GM21786 (cell line): ENCODE data around the gene PAK1.

Experiments
- ATAC-seq: cut with Tn5 transposase; IDR thresholded peaks from one replicate; pipeline ENCODE4 v1.9.1; 2021; ENCODE audit not compliant: unreplicated experiment

The PAK1 gene

DNA sequence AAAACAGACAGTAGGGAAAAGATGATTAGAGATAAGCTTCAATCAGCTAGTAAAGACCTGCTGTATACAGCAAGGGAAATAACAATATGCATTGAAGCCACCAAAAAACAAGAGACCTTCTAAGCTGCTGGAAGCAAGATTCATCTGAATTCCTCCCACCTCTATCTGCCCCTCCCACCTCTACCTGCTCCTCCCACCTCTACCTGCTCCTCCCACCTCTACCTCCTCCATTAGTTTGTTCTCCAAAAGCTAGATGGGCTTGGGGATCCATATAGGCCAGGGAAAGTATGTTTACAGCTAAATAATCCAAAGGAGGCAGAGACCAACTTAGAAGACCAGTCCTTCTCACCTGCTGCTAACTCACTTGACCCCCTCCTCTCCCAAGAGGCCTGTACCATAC is 33.2 kb downstream of the PAK1 start:
- ATAC-seq: no peak

DNA sequence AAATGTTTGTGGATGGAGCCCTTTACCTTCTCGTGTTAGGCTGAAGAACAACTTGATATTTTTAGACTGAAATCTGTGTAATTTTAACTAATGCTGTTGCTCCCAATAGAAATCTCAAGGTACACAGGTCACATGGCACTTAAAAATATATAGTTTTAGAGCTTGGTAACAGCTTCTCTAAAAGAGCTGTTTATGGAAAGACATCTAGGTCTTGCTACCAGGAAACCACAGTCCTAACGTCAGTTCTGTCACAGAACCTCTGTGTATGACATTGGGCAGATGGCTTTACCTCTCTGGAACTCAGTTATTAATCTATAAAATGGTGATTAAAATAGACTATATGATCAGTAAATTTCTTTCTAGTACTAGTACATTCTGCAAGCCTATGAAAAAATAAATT is 35.4 kb downstream of the PAK1 start:
- ATAC-seq: peak; percentile 40

GRCh38 chr11:77436969-77437368 is 36.9 kb downstream of the PAK1 start:
- ATAC-seq: no peak

GRCh38 chr11:77436506-77436905 is 37.4 kb downstream of the PAK1 start:
- ATAC-seq: no peak

DNA sequence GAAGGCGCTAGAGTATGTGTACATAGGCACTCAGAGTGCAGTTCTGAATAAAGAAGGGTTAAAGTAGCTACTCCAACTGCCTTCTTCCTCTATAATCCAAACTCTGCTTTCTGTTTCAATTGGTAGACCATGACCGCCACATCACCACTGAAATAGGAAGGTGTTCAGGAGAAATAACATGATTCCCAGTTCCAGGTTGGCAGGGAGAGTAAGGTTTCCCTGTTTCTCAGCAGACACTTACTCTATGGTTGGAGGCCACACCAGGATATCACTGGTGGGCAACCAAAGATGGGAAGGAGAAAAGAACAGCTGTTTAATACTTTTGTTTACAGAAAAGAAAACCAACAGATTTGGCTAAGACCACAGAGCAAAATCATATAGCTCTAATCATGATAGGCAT is 37.9 kb downstream of the PAK1 start:
- ATAC-seq: no peak

- no peak for ATAC-seq
These were observed 42.1 kb downstream of the PAK1 start for GRCh38 chr11:77431813-77432212.

DNA sequence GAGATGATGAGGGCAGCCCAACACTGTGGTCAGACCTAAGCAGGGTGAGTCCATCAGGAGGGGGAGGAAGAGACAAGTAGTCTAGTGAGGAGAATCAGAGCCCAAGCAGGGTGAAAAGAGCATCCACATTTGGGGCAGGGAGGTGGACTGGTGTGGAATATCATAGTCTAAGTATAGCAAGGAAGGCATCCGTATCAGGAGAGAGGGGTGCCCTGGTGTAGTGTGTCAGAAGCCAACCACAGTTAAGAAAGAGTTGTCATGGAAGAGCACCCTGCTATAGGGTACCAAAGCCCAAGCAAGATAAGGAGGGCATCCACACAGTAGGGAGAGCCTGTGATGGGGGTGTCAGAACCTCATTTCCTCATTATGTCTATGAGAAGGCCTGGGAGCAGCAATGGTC is 45.3 kb downstream of the PAK1 start:
- ATAC-seq: no peak

GRCh38 chr11:77425346-77425745 is 48.5 kb downstream of the PAK1 start:
- ATAC-seq: no peak

DNA sequence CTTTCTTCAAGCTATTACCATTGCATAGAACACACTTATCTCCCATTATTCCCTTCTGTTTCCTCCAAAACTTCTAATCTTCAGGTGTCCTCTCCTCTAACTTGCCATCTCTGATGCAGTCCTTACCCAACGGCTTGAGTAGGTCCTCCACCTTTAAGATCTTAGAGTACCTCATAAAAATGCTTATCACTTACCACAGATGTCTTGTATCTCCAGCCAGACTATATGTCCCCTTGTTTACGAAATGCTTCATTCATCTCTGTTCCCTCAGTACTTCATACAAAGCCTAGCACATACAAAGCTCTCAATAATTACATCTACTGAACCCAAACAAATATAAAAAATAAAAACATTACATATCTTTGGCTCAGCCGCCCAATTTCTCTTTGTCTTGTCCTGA is 49.2 kb downstream of the PAK1 start:
- no peak for ATAC-seq

- ATAC-seq: no peak
These were observed 50.3 kb downstream of the PAK1 start for GRCh38 chr11:77423624-77424023.

- ATAC-seq: no peak
These were observed 51.2 kb downstream of the PAK1 start for GRCh38 chr11:77422687-77423086.

DNA sequence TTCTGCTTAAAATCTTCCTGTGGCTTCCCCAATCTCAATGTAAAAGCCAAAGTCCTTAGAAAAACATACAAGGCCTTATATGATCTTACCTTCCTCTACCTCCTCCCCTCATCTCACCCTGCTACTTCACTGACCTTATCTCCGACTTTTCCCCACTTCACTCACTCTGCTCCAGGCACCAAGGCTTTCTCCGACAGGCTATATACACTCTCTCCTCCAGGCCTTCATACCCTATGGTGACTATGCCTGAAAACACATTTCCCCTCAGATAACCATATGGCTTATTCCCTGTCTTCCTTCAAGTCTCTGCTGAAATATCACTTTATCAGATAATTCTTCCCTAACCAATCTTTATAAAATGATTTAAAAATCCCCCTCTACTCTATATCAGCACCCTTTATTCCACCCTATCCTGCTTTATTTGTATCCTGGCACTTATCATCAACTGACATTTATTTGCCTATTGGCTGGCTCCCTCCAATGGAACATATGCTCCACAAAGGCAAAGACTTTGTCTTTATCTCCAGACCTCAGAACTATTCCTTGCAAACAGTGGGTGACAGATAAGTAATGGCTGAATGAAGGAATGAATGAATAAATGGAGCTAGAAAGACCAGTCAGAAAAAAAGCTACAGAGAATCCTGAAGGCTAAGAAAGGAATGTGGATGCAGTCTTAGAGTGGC is 52.7 kb downstream of the PAK1 start:
- ATAC-seq: no peak

DNA sequence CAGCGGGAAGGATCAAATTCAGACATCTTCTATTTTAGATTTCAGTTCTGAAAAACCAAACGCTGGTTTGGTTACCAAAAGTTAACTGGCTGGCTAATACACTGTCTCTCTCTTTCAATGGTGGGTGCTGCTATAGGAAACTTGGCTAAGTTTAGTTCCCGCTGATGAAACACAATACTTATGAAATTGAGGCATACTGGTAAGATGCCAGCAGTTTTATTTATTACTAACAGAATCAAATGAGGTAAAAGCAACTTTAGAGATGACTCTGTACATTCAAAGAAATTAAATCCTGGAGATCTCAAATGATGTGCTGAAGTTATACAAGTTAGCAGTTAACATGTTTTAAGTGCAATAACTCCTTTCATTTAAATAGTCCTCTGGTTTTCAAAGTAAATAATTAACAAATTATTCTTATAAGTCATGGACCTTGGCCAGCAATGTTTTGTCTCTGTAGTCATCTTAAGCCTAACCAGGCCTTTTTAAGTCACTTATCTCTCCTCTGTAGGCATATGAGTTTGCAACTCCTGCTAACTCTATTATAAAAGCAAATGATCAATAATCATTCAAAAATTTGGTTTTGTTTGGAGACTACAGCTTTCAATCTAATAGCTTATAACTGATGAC is 54.8 kb downstream of the PAK1 start:
- no peak for ATAC-seq

DNA sequence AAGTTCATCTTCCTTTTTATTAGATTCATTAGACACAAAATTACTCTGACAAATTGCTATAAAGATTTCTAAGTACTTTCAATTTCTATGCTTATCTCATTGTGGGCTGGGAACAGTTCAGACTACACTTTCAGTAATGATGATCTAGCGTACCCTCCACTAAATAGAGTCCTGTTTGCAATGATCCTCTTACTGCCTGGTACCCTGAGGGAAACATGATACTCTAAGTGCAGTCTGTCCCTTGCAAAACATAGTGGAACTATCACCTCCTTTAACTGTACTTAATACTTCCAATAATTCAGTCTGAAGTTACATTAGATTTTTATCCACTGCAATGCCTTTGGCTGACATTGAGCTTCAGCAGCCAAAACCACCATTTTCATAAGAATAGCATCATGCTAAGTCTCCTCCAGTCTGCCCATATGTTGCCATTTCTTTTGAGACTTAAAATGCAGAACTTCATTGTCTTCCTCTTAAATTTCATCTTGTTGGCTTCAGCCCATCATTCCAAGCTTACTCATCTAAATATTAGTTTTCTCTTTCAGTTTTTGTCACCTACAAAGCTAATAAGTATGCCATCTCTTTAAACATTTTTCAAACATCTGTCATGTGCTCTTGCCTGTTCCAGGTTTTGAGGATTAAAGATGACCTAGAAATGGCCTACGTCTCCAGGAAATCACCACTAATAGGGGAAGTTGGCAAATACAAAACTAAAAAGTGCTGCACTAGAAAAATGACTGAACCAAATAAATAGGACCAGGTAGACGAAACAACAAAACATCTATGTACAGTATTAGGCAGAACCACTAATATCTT is 55.5 kb downstream of the PAK1 start:
- ATAC-seq: peak; percentile 83

DNA sequence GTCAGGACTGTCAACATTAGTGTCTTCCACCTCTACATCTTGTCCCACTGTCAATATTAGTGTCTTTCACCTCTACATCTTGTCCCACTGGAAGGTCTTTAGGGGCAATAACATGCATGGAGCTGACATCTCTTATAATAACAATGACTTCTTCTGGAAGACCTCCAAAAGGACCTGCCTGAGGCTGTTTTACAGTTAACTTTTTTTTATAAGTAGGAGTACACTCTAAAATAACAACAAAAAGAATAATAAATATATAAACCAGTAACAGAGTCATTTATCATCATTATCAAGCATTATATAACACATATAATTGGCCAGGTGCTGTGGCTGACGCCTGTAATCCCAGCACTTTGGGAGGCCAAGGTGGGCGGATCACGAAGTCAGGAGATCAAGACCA is 57.5 kb downstream of the PAK1 start:
- ATAC-seq: no peak

GRCh38 chr11:77413850-77414460 is 59.9 kb downstream of the PAK1 start:
- ATAC-seq: no peak

- ATAC-seq: no peak
These were observed 61.1 kb downstream of the PAK1 start for GRCh38 chr11:77412814-77413213.

DNA sequence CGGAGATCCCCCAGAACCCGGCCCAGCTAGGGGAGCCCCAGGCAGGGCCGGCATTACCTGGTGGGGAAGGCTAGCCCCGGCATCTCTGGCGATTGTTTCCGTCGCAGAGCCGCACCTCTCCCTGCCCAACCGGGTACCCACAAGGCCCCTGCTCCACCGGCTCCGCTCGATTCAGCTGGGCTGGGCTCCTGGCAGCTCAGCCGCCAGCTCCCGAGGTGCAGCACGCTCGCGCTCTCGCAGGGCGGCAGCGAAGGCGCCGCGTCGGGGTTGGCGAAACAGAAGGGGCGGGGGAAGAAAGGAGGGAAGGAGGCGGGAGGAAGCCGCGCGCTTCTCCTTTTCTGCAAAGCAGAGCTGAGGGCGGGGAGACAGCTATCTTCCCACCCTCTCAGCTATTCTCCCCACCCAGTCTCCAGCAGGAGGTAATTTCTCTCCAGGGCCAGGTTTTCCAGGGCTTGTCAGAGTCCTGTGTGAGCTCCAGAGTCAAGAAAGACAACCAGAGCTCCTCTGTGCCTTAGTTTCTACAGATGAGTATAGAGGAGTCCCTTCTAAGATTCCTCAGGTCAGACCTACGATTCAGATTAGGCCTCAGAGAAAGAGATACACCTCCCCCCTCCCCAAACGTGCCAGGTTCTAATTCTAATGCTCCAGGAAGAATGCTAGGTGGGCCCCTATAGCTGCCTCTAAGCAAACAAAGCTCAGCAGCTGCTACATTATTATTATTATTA is 62.0 kb downstream of the PAK1 start:
- peak; percentile 92 for ATAC-seq

DNA sequence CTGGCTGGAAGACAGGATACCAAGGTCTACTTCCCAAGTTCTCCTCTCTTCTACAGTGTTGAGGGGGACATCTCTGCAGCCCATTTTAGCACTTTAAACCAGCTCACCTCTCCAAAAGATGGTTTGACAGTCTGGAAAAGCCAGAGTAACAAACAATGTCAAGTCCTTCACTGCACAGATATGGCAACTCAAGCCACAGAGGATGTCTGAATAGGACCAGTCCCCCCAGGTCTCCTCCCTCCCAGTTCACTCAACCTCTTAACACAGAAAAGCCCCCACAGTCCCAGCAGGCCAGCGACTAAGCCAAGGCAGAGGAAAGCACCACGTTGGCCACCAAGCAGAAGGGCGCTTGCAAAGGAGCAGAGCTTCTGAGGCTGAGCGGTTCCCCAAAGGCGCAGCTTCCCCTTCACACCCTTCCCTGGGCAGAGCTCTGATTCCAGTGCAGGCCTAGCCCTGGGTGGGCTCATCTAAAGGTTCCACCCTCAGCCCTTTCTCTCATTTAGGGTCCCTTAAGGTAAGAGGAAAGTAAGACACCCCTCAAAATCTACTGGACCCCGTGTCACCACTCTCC is 62.7 kb downstream of the PAK1 start:
- peak; percentile 31 for ATAC-seq

DNA sequence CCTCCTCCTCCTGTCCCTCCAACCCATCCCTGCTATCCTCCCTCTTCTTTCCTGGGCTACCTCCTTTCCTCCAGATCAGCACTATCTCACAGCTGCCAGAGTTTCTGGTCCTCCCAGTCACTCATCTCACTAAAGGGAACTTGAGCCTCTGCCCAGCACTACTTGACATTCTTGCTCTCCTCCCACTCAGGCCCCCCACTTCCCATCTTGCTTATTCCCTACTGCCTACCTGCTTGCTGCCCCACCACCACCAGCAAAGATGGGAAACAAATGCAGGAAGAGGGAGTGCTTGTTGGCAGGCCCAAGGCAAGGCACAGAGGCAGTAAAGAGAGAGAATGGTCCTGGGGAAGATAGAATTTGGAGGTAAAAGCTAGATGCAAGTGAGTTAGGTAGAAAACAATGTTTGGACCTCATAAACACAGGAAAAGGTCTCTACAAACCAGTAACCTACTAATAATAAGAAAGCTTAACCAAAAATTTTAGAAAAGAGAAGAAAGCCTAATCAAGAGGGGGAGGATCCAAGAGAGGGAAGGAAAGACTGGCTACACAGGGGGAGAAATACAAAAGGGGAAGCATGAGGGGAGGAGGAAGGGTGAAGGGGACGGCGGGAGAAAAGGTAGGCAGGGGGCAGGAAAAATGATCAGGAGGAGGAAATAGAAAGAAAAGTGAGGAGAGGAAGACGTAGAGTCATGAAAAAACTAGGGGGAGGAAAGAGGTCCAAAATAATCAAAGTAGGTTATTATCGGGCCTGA is 63.6 kb downstream of the PAK1 start:
- no peak for ATAC-seq
